Measurements from ENCODE around the gene POU3F1.

POU3F1 gene

DNA sequence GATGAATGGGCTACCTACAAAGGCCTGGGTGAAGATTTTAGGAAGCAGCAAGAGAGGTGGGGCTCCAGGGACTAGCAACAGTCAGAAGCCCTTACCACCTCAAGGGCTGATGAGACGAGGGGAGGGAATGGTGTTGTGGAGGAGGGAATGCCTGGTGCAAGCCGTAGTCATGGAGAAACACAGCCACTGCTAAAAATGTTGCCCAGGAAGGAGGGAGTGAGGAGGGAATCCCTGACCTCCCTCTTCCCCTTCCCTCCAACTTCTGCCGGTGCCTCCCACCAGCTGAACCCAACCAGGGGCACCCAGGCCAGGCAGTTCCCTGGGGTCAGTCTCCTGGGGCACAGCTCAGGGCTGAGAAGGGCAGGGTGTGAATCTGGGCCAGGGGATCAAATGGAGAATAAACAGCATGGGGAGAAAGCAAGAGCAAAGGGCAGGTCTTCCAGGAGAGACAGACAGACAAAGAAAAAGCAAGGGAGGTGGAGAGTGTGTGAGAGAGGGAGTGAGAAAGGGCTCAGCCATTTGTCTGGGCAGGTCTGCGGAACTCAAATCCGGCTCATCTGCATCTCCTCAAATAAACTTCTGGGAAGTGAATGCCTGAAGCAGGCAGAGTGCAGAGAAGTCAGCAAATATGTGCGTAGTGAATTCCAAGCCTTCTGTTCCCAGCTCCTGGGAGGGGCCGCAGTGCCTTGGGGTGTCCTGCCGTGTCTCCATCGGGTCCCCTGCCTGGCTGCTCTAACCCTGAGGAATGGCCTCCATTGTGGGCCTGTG, 27.1 kb upstream of the POU3F1 start:
- DNase-seq (ENCODE audit: low read depth) = no peak

- DNase-seq (ENCODE audit: low read depth) = no peak
Observed at GRCh38 chr1:38072858-38073257, 26.3 kb upstream of the POU3F1 start.

GRCh38 chr1:38071312-38072256, 25.0 kb upstream of the POU3F1 start:
- DNase-seq (ENCODE audit: low read depth) = no peak

GRCh38 chr1:38068980-38069340, 22.4 kb upstream of the POU3F1 start:
- DNase-seq (ENCODE audit: low read depth) = no peak

DNA sequence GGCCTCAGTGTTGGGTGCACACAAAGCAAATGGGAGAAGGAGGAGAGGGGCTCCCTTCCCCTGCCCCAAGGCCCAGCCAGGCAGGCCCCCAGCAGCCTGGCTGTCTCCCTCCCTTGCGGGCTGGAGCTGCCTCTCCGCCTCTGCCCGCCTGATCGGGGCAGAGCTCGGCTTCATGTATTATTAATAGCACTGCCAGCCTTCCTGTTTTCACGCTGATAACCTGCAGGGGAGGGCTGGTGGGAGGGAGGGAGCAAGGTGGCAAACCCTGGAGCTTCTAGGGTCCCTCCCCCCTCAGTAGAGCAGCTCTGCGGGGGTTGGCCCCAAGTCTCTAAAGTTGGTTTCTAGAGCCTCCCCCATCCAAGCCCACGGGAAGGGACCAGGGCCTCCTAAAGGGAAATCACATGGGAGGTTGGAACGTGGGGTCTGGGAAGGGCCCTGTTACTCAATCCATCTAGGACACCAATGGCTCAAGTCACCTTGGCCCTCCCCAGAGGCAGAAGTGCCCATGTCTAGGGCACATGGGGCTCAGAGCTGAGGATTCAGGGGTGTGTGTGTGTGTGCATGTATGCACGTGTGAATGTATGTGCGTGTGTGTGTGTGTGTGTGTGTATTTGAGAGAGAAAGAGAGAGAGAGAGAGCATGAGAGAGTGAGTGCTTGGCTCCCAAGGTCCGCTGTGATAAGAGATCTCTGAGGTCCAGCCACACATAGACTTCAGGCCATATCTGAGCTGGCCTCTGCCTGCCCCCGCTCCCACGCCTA, 21.8 kb upstream of the POU3F1 start:
- DNase-seq (ENCODE audit: low read depth) = no peak

DNA sequence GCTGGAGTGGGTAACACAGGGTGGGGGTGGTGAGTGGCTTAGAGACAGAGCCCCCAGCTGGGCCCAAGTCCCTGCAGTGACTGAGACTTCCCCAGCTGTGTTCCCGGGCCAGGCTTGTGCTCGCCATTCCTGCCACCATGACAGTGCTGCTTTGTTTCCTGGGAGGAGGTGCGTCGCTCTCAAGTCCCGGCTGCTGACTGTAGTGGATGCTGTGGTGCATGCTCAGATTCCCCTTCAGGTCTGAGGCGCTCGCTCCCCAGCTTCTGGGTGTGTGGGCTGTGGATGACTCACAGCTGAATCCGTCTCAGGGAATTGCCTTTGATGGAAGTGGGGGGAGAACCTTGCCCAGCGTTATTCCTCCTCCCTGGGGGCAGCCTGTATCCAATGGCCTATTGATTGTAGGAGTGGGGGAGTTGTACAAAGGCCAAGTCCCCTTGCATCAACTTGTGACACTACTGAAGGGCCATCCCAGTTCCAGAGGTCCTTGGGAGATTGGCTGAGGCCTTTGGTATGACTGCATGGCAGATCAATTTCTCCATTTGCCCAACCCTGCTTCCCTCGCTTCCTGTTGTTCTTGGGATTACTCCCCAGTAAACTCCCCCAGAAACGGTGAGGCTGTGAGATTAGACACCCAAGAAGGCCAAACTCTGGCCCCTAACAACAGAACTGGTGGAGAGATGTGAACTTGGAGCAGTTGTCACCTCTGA, 17.8 kb upstream of the POU3F1 start:
- DNase-seq (ENCODE audit: low read depth) = no peak

DNA sequence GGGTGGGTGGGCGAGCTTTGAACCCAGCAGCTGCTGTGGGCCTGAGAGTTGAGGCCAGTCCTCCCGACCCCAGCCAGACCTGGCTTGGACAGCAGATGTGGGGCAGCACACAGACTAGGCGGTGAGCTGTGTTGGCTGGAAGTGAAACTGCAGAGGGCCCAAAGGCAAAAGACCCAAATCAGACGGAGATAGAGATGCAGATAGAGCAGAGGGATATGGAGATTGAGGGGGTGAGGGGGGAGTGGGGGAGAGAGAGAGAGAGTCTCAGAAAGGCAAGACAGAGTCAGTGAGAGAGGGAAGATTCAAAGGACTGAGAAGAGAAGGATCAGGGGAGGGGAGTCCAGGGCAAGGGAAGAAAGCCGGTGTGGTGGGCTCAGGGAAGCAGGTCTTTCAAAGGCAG, 17.0 kb upstream of the POU3F1 start:
- DNase-seq (ENCODE audit: low read depth) = no peak

DNA sequence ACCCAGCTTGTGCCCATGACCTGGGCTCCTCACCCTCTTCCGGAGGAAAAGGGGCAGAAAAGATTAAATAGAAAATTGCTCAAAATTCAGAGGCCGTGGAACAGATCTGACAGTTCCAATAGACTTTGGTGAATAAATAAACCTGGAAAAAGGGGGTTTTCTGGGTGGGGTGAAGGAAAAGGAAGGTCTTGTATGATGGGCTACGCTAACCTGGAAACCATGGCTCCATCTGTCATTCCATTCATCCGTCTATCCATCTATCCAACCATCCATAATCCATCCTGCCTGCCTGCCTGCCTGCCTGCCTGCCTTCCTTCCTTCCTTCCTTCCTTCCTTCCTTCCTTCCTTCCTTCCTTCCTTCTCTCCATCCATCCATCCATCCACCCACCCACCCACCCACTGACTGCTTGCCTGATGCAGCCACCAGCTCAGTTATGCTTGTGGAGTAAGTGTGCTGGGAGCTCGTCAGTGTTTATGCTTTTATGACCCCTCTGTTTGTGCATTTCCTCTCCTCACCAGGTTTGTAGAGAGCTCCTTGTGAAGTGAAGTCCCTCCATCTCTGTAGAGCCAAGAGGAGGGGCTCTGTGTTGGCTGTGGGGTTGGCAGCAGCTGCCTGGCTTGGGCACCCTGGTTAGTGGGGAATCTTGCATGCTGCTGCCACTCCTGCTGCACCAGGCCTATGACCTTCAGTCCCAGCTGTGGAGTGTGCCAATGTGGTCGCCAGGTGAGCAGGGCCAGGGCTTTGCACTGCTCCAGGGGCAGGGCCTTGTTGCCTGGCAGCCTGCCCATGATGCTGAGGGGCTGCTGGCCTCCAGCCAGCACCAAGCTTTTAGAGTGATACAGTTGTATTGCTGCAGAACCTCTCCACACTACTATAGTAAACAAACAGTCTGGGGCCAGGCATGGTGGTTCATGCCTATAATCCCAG, 16.0 kb upstream of the POU3F1 start:
- no peak for DNase-seq (ENCODE audit: low read depth)

- no peak for DNase-seq (ENCODE audit: low read depth)
Observed at GRCh38 chr1:38061883-38062328, 15.3 kb upstream of the POU3F1 start.

DNA sequence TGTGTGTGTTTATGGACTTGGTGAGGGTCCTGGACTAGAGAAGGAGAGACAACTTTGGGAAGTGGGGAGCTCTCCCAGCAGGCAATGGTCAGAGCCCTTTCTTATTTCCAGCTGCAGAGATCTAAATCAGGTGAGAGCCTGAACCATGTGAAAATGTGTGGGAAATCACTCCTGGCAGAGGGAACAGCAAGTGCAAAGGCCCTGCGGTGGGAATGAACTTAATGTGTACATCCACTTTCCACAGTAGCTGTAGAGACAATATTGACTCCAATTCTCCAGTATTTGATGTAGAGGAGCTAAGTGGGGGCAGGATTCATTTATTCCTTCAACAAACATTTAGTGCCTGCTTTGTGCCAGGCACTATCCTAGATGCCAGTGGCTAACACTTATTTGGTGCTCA, 14.7 kb upstream of the POU3F1 start:
- no peak for DNase-seq (ENCODE audit: low read depth)

DNA sequence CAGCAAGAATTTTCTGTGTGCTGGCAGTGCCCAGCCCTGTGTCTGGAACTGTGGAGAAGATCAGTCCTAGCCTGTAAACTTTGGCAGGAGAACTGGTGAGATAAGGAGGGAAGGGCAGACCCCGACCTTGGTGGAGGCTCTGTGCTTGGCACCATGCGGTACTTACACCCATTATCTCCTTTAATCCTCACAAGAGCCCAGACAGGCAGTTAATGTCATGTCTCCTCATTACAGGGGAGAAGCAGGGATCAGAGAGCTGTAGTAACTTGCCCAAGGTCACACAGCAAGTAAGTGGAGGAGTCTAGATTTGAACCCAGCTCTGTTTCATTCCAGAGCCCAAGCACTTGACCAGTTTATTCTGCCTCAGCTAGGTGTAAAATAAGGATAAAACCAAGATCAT, 13.9 kb upstream of the POU3F1 start:
- no peak for DNase-seq (ENCODE audit: low read depth)

DNA sequence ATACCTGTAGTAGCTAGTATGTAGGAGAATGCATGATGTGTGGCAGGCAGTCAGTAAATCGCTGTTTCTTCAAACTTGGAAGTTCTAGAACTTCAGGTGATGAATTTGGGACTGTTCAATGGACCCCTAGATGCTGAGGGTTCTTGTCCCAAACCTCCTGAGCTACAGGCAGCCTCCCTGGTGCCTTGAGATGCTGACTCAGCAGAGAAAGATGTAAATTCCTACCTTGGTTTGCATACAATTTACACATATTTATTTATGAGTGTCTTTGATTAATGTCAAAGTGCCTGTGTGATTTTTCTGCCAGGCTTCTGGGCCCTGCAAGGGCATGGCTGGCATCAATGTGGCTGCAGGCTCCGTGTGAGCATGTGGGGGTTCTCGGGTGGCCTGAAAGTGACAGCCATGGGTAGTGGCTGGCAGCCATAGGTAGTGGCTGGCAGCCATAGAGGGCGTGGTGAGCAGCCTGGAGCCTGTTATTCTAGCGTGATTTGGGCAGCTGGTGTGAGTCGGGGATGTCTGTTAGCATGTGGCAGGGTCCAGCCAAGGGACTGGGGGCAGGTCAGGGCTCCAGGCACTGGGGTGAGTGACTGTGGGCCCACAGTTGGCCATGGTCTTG, 13.2 kb upstream of the POU3F1 start:
- no peak for DNase-seq (ENCODE audit: low read depth)

GRCh38 chr1:38055965-38056364, 9.4 kb upstream of the POU3F1 start:
- no peak for DNase-seq (ENCODE audit: low read depth)

DNA sequence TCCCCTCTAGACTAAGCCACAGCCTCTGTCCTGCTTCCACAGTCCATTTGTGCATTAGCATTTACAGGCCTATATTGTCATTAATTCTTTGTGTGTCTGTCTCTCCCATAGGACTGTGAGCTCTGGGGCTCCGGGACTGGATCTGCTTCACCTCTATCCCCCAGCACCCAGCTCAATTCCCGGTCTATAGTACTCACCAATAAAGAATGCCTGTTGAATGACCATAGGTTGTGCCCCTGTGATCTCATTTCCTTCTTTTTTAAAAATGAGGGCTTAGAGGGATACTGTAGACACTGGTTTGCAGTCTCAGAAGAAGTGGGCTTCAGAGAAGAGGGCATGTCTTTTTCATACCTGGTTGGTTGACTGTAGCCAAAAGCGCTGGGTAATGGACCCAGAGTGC, 8.8 kb upstream of the POU3F1 start:
- no peak for DNase-seq (ENCODE audit: low read depth)

DNA sequence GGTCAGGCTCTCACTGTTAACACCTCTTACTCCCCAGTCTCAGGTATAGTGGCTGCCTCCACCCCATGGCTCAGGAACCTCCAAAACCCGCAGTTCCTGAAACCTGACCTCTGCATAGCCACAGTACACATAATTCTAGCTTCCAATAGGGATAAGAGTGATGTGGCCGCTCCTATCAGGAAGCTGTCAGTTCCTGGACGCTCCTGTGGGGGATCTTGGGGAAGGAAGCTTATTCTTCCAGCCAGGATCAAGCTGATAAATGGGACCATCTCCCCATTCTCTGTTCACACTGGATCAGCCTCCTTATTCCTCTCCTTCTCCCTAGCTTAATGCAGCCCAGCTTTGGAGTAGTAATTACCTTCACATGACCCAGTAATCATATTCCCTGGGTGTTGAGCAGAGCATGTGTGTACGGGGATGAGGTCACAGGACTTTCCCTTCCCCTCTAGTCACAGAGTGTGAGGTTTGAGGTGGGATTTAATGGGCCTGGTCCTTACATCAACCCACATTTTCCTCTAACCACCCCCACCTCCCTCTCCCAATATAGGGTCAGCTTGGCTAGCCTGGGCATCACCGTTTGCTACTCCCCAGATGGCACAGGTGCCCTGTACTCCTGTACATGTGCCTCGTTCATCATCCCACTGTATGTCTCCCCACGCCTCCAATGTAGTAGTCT, 7.0 kb upstream of the POU3F1 start:
- no peak for DNase-seq (ENCODE audit: low read depth)

- no peak for DNase-seq (ENCODE audit: low read depth)
Observed at GRCh38 chr1:38052750-38053415, 6.3 kb upstream of the POU3F1 start.

DNA sequence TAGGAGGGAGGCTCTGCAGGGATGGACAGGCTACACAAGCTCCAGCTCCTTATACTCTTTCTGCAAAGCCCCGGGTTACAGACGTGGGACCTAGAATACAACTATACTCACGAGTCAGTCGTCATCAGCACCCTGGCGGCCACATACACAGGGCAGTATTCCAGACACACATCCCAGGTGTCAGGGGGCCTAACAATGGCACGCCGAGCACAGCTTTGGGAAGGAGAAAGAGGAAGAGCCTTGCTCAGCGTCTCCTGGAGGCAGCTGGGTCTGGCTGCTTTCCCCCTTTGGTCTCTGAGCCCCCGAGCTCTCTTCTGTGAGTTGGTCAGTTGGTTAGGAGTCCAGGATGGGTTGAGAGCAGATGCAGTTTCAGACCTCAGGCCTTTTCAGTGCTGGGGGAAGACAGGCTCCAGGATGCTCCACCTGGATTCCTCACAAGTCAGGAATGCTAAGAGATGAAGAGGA, 4.5 kb upstream of the POU3F1 start:
- DNase-seq (ENCODE audit: low read depth) = no peak

DNA sequence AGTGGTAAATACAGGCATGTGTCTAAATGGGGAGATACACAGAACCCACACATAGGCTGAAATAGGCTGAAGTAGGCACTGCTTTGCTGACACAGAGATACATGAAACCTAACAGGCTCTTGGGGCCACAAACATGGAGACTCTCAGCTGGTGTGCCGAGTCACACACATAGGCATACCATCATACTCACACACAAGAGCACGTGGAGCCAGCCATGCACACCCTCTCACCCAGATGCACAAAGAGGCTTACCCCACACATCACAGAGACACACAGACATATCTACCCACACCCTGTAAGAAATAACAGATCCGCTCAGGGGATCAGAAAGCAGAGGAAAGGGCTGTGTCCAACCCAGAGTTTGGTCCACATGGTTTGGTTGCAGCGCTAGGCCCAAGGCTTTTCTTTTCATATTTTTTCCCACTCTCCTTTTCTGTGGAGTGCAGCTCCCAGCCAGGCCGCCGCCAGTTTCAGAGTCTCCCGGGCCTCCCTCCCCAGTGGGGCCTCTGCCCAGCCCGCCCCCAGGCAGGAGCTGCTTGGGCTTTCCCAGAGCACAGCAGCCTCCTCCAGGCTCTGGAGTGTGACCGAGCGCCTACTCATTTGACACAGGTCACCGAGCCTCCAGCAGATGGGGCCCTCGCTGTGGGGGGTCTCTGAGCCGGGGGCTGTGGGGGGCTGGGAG, 3.9 kb upstream of the POU3F1 start:
- no peak for DNase-seq (ENCODE audit: low read depth)

All from activated T-helper 9 cell treated with anti-CD3 and anti-CD28 coated beads, Interleukin-2, amount 50 U/mL, for 16 hours (primary cell).